Activated naive CD8-positive, alpha-beta T cell treated with anti-CD3 and anti-CD28 coated beads, Interleukin-2, amount 50 U/mL, for 16 hours (primary cell): Measurements from ENCODE around the gene OGFOD2.
"Not testable (repeated sequence)": the region's sequence is repeated elsewhere in the genome, so short reads cannot be mapped to it uniquely, and the experiment has no call there.

ENCODE experiments used
- DNase-seq: peaks from one replicate; pipeline ENCODE4 v3.0.0-alpha.2; 2020; ENCODE audit warnings: low read depth, low spot score

OGFOD2 gene

DNA sequence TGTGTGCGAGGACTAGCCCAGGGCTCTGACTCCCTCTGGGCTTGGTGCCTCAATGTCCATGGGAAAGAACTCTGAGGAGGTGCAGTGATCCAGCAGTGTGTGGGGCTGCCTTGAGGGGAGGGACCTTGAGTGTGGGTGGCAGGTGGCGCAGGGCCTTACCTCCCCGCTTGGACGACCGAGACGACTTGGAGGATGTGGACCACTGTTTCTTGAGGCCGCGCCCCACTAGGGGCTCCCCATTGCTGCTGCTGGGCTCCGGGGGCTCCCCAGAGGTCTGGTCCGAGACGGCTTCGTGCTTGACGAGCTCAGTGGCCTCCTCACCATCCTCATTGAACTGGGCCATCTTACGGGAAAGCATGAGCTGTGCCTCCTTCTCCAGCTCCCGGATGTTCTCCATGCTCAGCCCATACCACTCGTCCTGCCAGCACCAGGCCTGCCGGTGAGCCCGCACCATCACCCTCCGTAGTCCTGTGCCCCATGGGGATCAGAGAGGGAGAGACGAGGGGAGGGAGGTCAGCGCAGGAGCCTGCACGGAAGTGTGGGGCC, 30.1 kb downstream of the OGFOD2 start:
- no peak for DNase-seq

DNA sequence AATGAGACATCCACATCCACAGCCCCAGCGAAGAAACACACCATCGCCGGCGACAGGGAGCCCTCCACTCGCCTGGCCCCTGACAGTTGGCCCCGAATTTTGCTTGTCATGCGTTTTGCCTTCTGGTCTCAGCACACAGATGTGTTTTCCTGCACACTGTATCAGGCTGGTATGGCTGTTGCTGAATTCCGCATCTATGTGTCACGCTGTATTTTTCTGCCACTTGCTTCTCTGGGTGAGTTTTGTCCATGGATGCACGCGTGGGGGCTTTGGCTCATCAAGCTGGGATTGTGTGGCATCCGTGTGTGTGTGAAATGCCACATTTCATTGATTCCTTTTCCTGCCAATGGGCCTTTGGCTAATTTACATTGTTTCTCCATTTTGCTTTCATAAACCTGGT, 31.9 kb downstream of the OGFOD2 start:
- no peak for DNase-seq

GRCh38 chr12:123010110-123010509, 35.1 kb downstream of the OGFOD2 start:
- DNase-seq, result no peak

GRCh38 chr12:123010681-123011080, 35.6 kb downstream of the OGFOD2 start:
- DNase-seq, result no peak

DNA sequence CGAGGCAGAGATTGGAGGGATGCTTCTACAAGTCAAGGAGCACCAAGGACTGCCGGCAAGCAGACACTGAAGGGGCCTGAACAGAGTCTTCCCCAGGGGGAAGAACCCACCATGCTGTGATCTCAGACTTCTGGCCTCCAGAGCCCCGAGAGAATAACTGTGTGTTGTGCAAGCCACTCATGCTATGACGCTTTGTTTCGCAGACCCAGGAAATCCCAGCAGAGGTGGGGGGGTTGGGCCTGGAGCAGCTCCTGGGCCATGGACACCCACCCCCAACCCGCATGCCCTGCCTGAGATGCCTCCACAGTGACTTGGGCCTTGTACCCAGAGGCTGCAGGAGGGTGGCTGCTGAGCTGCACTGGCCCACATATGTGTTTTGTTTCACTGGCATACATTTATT, 36.7 kb downstream of the OGFOD2 start:
- DNase-seq, result no peak

GRCh38 chr12:123013185-123014095, 38.4 kb downstream of the OGFOD2 start:
- no peak for DNase-seq

- DNase-seq, result not testable (repeated sequence)
Measured at GRCh38 chr12:123014473-123014872, 39.4 kb downstream of the OGFOD2 start.

DNA sequence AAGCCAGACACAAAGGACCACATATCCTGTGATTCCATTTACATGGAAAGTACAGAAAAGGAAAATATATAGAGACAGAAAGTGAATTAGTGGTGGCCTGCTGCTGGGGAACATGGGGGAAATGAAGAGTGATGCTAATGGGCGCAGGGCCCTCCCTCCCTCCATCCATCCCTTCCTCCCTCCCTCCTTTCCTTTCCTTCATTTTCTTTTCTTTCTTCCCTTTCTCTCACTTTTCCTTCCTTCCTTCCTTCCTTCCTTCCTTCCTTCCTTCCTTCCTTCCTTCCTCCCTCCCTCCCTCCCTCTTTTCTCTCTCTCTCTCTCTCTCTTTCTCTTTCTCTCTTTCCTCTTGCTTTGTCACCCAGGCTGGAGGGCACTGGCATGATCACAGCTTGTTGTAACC, 42.7 kb downstream of the OGFOD2 start:
- DNase-seq, result no peak

DNA sequence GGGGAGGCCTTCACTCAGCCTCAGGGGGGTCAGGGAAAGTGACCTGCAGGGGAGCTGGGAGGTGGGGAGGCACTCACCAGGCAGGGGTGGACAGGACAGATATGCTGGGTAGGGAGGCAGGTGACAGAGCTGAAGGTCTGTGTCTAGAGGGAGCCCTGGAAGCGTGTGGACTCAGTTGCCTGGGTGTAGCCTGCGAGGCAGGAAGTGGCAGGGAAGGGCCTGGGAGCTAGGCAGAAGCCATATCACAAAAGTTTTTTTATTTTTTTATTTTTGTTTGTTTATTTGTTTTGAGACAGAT, 44.7 kb downstream of the OGFOD2 start:
- DNase-seq, result no peak

GRCh38 chr12:123021688-123022604, 46.9 kb downstream of the OGFOD2 start:
- no peak for DNase-seq

DNA sequence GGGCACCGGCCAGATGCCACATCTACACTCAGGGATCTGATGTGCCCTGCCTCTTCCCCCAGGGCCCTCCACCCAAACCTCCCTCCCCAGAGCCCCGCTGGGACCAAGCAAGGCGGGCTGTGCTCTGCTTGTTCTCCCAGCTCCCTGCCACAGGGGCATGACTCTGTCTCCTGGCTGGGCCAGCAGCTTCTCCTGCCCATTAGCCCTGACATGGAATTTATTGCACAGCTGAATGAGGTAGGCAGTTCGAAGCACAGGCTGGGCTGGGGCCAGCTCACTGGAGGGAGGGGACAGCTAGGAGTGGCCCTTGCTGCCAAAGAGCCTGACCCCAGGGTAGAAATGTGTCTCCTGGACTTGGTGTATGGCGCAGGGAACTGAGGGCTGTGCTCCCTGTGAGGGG, 47.8 kb downstream of the OGFOD2 start:
- DNase-seq, result no peak

DNA sequence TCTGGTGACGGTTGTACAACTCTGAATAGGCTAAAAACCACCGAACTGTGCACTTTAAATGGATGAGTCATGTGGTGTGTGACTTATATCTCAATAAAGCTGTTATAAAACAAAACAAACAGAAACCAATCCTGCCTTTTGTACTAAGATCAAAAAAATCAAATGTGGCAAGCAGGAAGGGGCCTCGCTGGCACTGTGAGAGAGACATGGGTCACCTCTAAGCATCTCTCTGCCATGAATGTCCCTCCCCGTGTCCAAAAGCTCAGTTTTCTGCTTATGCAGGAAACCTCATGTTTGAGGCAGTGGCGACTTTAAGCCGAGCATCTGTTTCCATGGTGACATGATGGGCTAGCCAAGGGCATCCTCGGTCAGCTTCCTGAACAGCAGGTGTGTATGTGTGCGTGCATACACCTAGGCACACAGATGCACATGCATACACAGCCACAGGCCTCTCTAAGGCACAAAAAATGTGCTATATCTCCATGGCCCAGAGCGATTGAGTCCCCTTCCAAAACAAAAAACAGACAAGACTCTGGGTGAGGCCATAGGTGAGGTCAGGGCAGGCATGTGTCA, 49.9 kb downstream of the OGFOD2 start:
- no peak for DNase-seq

DNA sequence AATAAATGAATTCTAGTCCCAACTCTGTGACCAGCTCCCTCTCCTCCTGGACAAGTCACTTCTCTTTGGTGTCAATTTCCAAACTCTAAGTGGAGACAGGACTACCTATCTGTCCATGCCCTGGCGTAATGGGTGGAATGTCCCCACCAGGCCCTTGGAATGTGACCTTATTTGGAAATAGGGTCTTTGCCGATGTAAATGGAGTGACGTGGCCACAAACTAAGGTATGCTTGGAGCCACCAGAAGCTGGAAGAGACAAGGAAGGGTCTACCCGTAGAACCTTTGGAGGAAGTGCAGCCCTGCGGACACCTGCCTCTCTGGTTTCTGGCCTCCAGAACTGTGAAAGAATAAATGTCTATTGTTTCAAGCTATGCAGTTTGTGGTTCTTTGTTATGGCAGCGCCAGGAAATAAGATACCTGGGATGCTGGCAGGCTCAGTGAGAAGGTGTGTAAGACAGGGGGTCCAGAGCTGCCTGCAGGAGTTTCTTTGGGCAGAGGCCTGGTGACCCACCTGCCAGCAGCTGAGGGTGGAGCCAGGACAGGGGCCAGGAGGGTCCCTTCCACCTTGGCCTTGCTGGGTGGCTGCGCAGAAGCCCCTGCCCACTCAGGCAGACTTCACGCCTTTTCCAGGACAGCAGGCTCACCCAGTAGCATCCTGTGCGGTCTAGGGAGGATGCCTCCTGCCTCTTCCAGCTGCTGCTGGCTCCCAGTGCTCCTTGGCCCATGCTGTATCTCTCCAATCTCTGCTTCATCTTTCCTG, 51.2 kb downstream of the OGFOD2 start:
- DNase-seq, result no peak

GRCh38 chr12:123027726-123028445, 52.8 kb downstream of the OGFOD2 start:
- no peak for DNase-seq

DNA sequence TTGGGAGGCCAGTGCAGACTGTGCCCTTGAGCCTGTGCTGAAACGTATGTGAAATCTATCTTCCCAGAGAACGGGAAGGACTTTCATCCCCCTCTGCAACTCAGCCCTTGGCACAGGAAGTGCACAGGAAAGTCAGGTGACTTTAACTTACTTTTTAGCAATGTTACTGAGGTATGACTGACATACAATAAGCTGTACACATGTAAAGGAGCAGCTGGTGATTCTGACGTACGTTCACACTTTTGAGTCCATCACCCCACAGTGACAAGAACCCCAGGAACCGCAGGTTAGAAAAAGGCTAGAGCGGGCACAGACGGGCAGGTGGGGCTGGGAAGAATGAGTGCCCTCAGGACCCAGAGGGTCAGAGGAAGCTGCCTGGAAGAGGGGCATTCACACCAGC, 53.4 kb downstream of the OGFOD2 start:
- no peak for DNase-seq

- DNase-seq, result no peak
Measured at GRCh38 chr12:123029550-123029949, 54.5 kb downstream of the OGFOD2 start.
